Retina (tissue), 1 donor: ENCODE measurements around the gene SURF6.

Experiments
- DNase-seq: peaks from one replicate; pipeline ENCODE4 v3.0.0-alpha.2; 2016

Gene SURF6

DNA sequence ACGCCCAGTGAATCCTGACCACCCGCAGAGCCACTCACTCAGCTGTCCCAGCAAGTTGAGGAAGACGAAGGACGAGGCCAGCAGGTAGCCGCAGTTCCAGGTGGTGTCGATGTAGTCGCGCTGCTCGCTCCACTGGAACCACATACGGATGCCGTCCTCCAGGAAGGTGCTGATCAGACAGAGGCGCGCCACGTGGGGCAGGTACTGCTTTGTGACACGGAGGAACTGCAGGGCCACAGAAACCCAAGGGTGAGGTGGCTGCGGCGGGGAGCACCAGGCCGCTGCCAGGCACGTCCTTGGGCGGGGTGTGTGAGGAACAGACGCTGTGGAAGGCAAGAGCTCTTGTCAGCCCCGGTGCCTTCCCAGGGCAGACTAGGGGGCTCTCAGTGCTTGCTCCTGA, 31.2 kb upstream of the SURF6 start:
- no peak for DNase-seq

DNA sequence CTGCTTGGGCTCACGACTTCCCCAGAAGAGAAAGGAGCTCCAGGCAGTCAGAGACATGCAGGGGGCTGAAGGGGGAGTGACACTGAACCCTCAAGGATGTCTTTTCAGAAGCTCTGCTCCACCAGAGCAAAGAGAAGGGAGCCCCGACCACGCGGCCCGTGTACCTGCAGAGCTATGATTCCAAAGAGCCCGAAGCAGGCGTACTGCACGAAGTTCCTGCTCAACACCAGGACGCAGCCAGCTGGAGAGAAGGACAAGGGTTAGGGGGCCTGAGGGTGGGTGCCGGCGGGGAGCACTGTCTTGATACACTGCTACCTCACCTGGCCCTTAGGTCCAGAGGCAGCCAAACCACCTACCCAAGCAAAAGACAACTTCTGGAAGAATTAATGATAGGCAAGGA, 30.4 kb upstream of the SURF6 start:
- no peak for DNase-seq

DNA sequence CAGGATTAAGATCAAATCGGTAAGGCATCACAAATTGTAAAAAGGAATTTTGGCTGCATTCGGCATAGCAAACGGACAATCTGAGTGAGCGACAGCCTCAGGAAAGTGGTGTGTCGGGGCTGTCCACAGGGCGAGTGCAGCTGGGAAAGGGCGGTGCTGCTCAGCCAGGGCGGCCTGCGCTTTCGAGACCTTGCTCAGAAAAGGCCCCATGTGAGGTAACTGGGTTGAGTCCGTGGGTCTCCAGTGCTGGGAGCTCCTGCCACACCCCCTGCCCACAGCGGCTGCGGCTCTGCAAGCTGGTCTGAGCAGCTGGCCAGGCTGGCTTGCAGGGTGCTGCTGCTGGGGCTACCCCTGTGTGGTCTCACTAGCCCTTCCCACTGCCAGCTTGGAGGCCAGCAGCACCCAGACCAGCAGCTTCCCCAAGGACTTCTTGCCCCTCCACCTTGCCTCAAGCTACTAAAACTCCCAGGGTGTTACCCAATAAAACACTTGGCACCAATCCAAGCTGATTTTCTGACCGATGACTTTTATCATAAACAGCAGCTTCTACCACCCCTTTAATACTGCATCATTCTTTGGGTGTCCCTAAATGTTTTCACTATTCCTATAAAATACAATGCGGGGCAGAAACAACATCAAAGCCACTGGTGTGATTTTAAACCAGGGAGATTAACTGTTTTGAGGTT, 26.5 kb upstream of the SURF6 start:
- DNase-seq: no peak

DNA sequence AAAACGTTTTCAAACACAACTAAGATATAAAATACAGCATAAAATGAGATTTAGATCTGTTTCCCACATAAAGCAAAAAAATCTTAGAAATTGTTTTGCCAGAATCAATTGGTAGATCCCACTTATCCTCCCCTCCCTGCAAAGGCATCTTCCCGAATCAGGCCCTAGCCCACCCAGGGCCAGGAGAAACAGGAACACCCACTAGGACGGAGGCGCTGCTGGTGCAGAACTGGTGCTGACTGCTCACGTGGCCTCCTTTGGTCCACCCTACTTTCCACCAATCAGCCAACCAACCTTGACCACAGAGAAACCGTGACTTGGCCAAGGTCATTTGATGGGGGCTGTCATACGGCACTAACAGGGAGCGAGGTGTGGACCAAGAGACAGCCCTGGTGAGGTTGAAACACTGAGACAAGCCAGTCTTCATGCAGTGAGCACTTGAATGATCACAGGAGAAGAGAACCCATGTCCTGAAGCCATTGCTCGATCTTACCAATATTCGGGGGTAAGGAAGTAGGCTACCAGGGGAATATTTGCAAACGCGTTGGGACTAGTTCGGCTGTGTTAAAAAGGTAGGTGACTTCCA, 25.6 kb upstream of the SURF6 start:
- DNase-seq: no peak

- no peak for DNase-seq
These were observed 24.7 kb upstream of the SURF6 start for GRCh38 chr9:133360400-133361393.

DNA sequence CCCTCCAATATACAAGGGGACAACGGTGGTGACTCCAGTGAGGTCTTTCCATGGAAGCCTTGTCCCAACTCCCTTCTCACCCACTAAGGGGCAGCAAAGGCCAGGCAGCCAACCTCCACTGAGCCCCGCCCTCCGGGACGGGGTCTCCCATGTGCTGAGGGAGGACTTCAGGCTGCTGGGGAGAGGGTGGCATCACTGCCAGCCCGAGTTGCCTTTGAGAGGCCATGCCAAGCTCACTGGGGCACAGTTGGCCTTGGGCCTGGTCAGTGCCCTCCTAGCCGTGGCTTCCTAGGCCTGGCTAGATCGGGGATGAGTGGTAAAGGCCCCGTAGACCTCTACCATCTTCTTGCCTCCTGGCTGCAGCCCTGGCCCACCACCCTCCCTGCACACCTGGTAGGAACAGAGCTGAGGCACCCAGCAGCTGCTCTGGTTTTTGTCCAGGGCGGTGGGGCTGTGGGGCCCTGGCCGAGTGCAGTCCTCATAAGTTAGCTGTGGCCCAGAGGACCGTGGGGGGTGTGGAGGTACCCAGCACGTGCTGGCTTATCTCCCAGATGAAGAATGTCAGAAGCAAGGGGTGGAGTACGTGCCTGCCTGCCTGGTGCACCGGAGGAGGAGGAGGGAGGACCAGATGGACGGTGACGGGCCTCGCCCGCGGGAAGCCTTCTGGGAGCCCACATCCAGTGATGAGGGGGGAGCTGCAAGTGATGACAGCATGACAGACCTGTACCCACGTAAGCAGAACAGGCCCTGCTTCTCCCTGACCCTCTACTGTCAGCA, 23.6 kb upstream of the SURF6 start:
- DNase-seq: no peak

- DNase-seq: no peak
These were observed 21.7 kb upstream of the SURF6 start for GRCh38 chr9:133357656-133358055.

- DNase-seq: peak; percentile 85
These were observed 20.6 kb upstream of the SURF6 start, which contains the start of the genes SURF1 and SURF2 for GRCh38 chr9:133356391-133357091. Gene SURF1, minus strand, starts transcription at chr9:133356487. Its CDS starts 34 bp downstream, at chr9:133356453. Gene SURF2, plus strand, starts transcription at chr9:133356550. Its CDS starts 43 bp downstream, at chr9:133356593.

- DNase-seq: peak; percentile 39
These were observed 19.9 kb upstream of the SURF6 start for GRCh38 chr9:133355881-133356357.

DNA sequence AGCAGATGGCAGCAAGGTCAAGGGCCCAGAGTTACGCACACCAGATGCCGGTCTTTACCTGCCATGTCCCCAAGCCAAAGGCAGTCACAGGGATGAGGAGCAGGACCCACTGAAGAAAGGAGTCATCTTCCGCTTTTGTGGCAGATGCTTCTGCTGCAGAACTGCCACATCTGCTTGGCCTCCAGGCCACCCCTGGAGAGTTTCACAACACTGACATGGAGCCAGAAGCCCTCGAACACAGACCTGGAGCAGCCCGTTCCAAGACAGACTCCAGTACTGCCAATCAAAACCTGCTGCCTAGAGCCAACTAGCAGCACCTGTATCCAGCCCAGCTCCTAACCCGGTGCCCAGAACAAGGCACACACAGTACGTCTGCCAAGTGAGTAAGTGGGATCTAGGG, 18.8 kb upstream of the SURF6 start:
- no peak for DNase-seq

- no peak for DNase-seq
These were observed 17.6 kb upstream of the SURF6 start for GRCh38 chr9:133353548-133353947.

GRCh38 chr9:133352635-133353340, 16.8 kb upstream of the SURF6 start:
- no peak for DNase-seq

- no peak for DNase-seq
These were observed 16.1 kb upstream of the SURF6 start for GRCh38 chr9:133351908-133352634.

DNA sequence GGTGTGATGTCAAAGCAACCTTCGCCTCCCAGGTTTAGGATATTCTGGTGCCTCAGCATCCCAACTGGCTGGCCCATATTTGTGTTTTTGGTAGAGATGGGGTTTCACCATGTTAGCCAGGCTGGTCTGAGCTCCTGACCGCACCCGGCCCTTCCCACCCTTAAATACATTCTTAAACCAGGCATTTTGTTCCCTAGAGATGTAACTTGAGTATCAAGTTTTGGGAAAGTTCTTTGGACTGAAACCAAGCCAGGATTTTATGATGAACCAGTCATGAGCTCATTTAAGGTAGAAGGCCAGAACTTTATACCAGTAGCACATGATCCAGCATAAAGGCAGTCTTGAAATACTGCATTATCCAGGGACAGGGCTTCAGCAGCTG, 15.5 kb upstream of the SURF6 start:
- no peak for DNase-seq

DNA sequence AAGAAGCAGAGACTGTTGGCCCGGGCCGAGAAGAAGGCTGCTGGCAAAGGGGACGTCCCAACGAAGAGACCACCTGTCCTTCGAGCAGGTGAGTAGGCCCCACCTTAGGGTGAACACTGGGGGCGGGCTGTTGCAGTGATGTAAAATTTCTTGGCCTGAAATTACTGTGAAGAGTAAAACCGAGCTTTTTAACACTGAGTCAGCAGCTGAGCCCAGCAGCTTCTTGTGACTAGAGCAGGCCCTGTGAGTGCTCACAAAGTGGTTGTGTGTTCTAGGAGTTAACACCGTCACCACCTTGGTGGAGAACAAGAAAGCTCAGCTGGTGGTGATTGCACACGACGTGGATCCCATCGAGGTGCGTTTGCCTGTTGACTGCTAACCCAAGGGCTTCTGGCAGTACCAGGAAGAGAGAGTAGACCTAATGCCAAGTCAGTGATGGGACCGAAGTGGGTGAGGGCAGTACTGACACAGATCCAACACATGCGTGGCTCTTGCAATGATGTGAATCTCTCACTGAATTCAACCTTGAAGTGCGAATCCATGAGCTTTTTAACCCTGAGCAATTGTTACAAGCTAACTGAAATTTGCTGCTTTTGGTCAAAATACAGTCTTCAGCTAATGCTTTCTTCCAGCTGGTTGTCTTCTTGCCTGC, 14.1 kb upstream of the SURF6 start:
- no peak for DNase-seq

- DNase-seq: no peak
These were observed 13.0 kb upstream of the SURF6 start for GRCh38 chr9:133348718-133349573.

DNA sequence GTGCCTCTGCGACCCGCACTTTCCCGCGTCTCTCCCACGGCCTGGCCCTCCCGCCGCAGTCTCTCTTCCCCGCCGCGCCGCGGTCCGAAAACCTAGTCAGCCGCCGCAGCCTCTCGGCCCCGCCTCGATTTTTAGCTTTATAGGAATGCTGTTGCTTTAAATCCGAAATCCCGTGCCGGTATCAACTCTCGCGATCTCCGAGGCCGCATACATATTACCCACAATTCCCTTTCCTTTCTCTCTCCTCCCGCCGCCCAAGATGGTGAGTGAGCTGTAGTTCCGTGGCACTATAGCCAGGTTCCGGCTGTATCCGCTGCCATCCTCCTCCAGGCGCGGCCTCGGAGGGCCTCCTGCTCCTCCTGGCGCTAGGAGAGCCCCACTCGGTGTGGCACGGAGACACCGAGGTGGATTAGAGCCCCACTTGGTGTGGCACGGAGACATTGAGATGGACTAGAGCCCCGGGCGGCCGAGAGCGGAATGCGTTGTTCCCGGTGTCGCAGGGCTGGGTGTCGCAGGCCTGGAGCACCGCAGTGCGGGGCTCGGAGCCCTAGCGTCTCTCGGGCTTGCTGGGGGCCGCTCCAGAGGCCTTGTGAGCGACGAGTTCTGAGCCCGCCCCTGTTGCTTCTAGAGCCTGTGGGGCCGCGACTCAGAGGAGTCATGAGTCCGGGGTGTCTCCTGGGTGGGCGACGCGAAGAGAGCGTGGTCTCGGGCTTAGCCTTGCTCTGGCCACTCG, 12.2 kb upstream of the SURF6 start, which contains the start of the genes MED22 and RPL7A:
Gene MED22, minus strand, starts transcription at position 147 of the 733 bp plus-strand sequence. CDS start 1,469 bp downstream, outside the sequence.
Gene RPL7A, plus strand, starts transcription at position 234 of the 733 bp plus-strand sequence. Its CDS starts 26 bp downstream, at position 260.
- peak; percentile 99 for DNase-seq

DNA sequence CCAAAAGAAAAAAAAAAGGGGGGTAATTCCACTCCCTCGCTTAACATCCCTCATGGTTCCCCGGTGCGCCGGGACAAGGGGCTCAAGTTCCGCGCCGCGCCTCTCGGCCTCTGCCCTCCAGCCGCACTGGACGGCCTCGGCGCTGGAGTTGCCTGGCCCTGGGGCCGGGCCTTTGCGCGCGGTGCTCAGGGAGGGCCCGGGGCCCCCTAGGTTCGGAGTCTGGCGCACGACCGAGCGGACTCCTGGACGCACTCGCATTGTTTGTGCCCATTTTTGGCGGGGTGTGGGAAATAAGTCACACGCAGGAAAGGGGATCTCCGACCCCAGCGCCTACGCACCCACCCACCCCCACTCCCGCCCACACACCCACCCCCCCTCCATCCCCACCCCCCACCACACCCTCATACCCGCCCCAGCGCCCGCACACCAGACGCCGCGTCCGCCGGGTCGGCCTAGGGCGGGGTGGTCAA, 11.6 kb upstream of the SURF6 start:
- DNase-seq: peak; percentile 74
